K562 (cell line): ENCODE measurements around the gene VHLL. TPM values are rescaled to one million over a fixed set of nuclear protein-coding genes. Genes with fewer than 3 reads are reported as not detected.
A peak's percentile ranks its signal among the peaks of the same experiment; 100 is the strongest.

Source experiments
- ADNP ChIP-seq: fragments of 200-800 bp; sonication (Bioruptor generic); IDR thresholded peaks from 2 replicates; pipeline ENCODE4 v1.6.1; 2016; ENCODE audit warnings: missing genetic modification characterization, missing compliant biosample characterization
- ATF1 ChIP-seq, 2 experiments: fragments of 450-650 bp in 1 of 2; IDR thresholded peaks; 2 replicates each; pipeline ENCODE4 v1.6.1; 2016; ENCODE audit warnings: missing compliant biosample characterization in 1 of 2, missing genetic modification characterization in 1 of 2
- CXXC5 ChIP-seq: fragments of 250-450 bp; sonication (Bioruptor Pico); IDR thresholded peaks from 2 replicates; pipeline ENCODE4 v1.8.0; 2022; ENCODE audit warnings: inconsistent platforms, mild to moderate bottlenecking, moderate library complexity
- DPF2 ChIP-seq: fragments of 450-650 bp; IDR thresholded peaks from 2 replicates; pipeline ENCODE4 v1.6.1; 2016
- E2F4 ChIP-seq: sonication (generic); formaldehyde crosslinking; IDR thresholded peaks from 2 replicates; pipeline ENCODE4 v1.8.0; 2022; ENCODE audit warnings: mild to moderate bottlenecking, low read depth, missing genetic modification reagents
- EGR1 ChIP-seq: fragments of 450-650 bp; conservative IDR thresholded peaks from 2 replicates; pipeline ENCODE4 v1.6.1; 2017; ENCODE audit warnings: mild to moderate bottlenecking
- HDAC2 ChIP-seq: fragments of 450-650 bp; IDR thresholded peaks from 2 replicates; pipeline ENCODE4 v1.6.1; 2016; ENCODE audit warnings: mild to moderate bottlenecking
- MXI1 ChIP-seq: IDR thresholded peaks from 2 replicates; pipeline ENCODE4 v1.6.1; 2011; ENCODE audit warnings: low read depth, mild to moderate bottlenecking, improper control_type of control experiment, low read length
- NONO ChIP-seq, 2 experiments: fragments of 200-400 bp in 1 of 2; fragments of 450-650 bp in 1 of 2; formaldehyde crosslinking in 1 of 2; IDR thresholded peaks; 2 replicates each; pipeline ENCODE4 v1.6.1; 2017; ENCODE audit warnings: low read depth in 2 of 2, mild to moderate bottlenecking in 2 of 2, moderate library complexity in 2 of 2, low read length in 1 of 2
- PURB ChIP-seq: sonication (generic); formaldehyde crosslinking; IDR thresholded peaks from 2 replicates; pipeline ENCODE4 v1.9.0; 2021; ENCODE audit warnings: low read depth, mild to moderate bottlenecking, missing genetic modification reagents
- TFAP4 ChIP-seq: sonication (generic); formaldehyde crosslinking; IDR thresholded peaks from 2 replicates; pipeline ENCODE4 v1.8.0; 2022; ENCODE audit warnings: missing genetic modification reagents, mild to moderate bottlenecking, moderate library complexity, borderline replicate concordance
- TRIM24 ChIP-seq, 2 experiments: fragments of 450-650 bp; IDR thresholded peaks; 2 replicates each; pipeline ENCODE4 v1.6.1; 2016
- VEZF1 ChIP-seq: fragments of 200-800 bp; sonication (Bioruptor generic); IDR thresholded peaks from 2 replicates; pipeline ENCODE4 v1.6.1; 2017; ENCODE audit warnings: missing genetic modification characterization, missing compliant biosample characterization
- ZNF133 ChIP-seq: fragments of 250-450 bp; sonication (Bioruptor Pico); IDR thresholded peaks from 2 replicates; pipeline ENCODE4 v1.4.0; 2020; ENCODE audit warnings: mild to moderate bottlenecking
- polyA plus RNA-seq, 8 experiments: library from polyadenylated mRNA; depleted of rRNA in 4 of 8; stranded (reverse) in 5 of 8; unstranded in 3 of 8; fragments of >200 nt; fragmentation: Nextera tagmentation in 2 of 8; fragmentation: Illumina TruSeq in 1 of 8; extraction: Ambion mirVana in 2 of 8; extraction: Trizol in 1 of 8; gene quantifications; 2 replicates each; pipeline versions ENCODE4 v1.2.1 to v1.2.3, GENCODE V29; 2011 to 2014; ENCODE audit warnings: inconsistent platforms in 1 of 8, missing spikeins in 1 of 8
- total RNA-seq, 7 experiments: library from RNA; depleted of rRNA in 6 of 7; stranded (reverse); fragments of >200 nt in 6 of 7; fragmentation: Illumina TruSeq in 2 of 7; extraction: Trizol in 2 of 7; gene quantifications; 2 replicates each; pipeline versions ENCODE4 v1.2.1 to v1.2.3, GENCODE V29; 2011 to 2021; ENCODE audit warnings: low replicate concordance in 1 of 7
- TF ChIP-seq, protein P1 (sequence below), 3 experiments: fragments of 200-800 bp in 1 of 3; fragments of 250-450 bp in 1 of 3; fragments of 450-650 bp in 1 of 3; sonication (Bioruptor Pico) in 1 of 3; sonication (Bioruptor generic) in 1 of 3; formaldehyde crosslinking in 1 of 3; IDR thresholded peaks; 2 replicates each; pipeline versions ENCODE4 v1.6.1 to v1.8.0; 2016 to 2022; ENCODE audit warnings: mild to moderate bottlenecking in 2 of 3, missing genetic modification characterization in 2 of 3, missing compliant biosample characterization in 1 of 3, moderate library complexity in 1 of 3
- TF ChIP-seq, protein P2 (sequence below): fragments of 250-450 bp; sonication (Bioruptor Pico); IDR thresholded peaks from 2 replicates; pipeline ENCODE4 v1.8.0; 2021; ENCODE audit warnings: mild to moderate bottlenecking, moderate library complexity

The VHLL gene
- total and polyA plus RNA-seq, 9 of the 15 experiments (the other 6 are each of a cell fraction or from before 2014, with no cell fraction given), result not detected

DNA sequence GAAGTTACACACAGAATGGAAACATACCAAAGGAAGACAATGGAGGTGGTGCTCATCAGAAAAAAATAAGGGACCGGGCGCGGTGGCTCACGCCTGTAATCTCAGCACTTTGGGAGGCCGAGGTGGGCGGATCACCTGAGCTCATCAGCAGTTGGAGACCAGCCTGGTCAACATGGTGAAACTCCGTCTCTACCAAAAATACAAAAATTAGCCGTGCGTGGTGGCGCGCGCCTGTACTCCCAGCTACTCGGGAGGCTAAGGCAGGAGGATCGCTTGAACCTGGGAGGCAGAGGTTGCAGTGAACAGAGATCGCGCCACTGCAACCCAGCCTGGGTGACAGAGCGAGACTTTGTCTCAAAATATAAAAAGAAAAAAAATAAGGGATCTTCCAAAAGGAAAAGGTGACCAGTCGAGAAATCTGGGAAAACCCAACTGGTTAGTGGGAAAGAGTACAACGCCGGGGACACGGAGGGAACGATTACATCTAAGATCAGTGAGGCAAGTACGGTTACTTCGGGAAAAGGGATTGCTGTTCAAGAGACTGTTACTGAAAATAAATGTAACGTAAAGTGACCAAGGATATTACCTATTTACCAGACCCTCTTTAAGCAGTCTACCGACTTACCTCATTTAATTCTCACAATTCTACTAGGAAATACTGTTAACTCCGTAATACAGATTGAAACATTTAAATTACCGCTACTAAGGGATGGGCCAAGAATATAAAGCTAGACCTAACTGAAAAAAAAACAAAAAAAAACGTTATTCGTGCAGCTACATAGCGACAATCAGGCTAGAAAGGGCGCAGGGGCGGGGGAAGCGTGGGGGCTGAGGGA is 38.2 kb upstream of the VHLL start (continued):
- TF ChIP-seq, protein P1, sequence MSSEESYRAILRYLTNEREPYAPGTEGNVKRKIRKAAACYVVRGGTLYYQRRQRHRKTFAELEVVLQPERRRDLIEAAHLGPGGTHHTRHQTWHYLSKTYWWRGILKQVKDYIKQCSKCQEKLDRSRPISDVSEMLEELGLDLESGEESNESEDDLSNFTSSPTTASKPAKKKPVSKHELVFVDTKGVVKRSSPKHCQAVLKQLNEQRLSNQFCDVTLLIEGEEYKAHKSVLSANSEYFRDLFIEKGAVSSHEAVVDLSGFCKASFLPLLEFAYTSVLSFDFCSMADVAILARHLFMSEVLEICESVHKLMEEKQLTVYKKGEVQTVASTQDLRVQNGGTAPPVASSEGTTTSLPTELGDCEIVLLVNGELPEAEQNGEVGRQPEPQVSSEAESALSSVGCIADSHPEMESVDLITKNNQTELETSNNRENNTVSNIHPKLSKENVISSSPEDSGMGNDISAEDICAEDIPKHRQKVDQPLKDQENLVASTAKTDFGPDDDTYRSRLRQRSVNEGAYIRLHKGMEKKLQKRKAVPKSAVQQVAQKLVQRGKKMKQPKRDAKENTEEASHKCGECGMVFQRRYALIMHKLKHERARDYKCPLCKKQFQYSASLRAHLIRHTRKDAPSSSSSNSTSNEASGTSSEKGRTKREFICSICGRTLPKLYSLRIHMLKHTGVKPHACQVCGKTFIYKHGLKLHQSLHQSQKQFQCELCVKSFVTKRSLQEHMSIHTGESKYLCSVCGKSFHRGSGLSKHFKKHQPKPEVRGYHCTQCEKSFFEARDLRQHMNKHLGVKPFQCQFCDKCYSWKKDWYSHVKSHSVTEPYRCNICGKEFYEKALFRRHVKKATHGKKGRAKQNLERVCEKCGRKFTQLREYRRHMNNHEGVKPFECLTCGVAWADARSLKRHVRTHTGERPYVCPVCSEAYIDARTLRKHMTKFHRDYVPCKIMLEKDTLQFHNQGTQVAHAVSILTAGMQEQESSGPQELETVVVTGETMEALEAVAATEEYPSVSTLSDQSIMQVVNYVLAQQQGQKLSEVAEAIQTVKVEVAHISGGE (CRISPR knock-in tag; IDR thresholded peaks at IDR 0.05), result no peak
- TF ChIP-seq HDAC2 (peak; percentile 14; the same call in 1 of the 2 replicates), ZNF133 (CRISPR knock-in tag) (no peak), ATF1 (CRISPR knock-in tag; IDR thresholded peaks at IDR 0.05) (no peak), ATF1 (tag; IDR thresholded peaks at IDR 0.05) (no peak), E2F4 (no peak), VEZF1 (CRISPR knock-in tag) (peak; percentile 78), TFAP4 (CRISPR knock-in tag) (0 out of 2 replicates have a peak, but pooled peaks have one; percentile 25), NONO (IDR thresholded peaks at IDR 0.05; ENCODE audit: low read depth in 2 of 2, low read length in 1 of 2) (no peak), EGR1 (peak; percentile 33; the same call in 1 of the 2 replicates), CXXC5 (CRISPR knock-in tag) (0 out of 2 replicates have a peak, but pooled peaks have one; percentile 13), DPF2 (0 out of 2 replicates have a peak, but pooled peaks have one; percentile 34), TRIM24 (IDR thresholded peaks at IDR 0.05) (peak; percentile 12 to 26; a peak in 1 of 4 replicates), ADNP (tag) (peak; percentile 76; the same call in 1 of the 2 replicates), MXI1 (0 out of 2 replicates have a peak, but pooled peaks have one; percentile 48), PURB (CRISPR knock-in tag) (no peak)
- TF ChIP-seq, protein P2, sequence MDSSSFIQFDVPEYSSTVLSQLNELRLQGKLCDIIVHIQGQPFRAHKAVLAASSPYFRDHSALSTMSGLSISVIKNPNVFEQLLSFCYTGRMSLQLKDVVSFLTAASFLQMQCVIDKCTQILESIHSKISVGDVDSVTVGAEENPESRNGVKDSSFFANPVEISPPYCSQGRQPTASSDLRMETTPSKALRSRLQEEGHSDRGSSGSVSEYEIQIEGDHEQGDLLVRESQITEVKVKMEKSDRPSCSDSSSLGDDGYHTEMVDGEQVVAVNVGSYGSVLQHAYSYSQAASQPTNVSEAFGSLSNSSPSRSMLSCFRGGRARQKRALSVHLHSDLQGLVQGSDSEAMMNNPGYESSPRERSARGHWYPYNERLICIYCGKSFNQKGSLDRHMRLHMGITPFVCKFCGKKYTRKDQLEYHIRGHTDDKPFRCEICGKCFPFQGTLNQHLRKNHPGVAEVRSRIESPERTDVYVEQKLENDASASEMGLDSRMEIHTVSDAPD (CRISPR knock-in tag), result no peak
